Transverse colon (tissue), 4 donors: ENCODE results near the gene S100A10. TPM values are rescaled to one million over a fixed set of nuclear protein-coding genes. Genes with fewer than 3 reads are reported as not detected.

ENCODE experiments used
- DNase-seq: peaks from one replicate; pipeline ENCODE4 v3.0.0-alpha.2; 2019
- H3K27ac ChIP-seq, 4 donors: fragments of 200-600 bp; sonication (generic); 2 replicates each; pipeline ENCODE4 v1.5.1; 2016 to 2018; ENCODE audit warnings: inconsistent platforms in 4 of 4
- H3K27me3 ChIP-seq: fragments of 200-600 bp; sonication (generic); 2 replicates; pipeline ENCODE4 v1.5.1; 2017; ENCODE audit warnings: inconsistent platforms
- H3K36me3 ChIP-seq, 4 donors: fragments of 200-600 bp; sonication (generic); 2 replicates each; pipeline ENCODE4 v1.5.1; 2017 to 2019; ENCODE audit warnings: inconsistent platforms in 4 of 4
- H3K4me1 ChIP-seq, 4 donors: fragments of 200-600 bp; sonication (generic); 2 replicates each; pipeline ENCODE4 v1.5.1; 2017 to 2020; ENCODE audit warnings: inconsistent platforms in 4 of 4
- H3K4me3 ChIP-seq, 4 donors: fragments of 200-600 bp; sonication (generic); 1 replicate in 1 of 4; 2 replicates in 3 of 4; pipeline versions ENCODE4 v1.5.1 to v1.6.1; 2017 to 2019; ENCODE audit warnings: inconsistent platforms in 4 of 4
- H3K9me3 ChIP-seq, 2 donors: fragments of 200-600 bp; sonication (generic); 2 replicates each; pipeline ENCODE4 v1.5.1; 2017 to 2019; ENCODE audit warnings: inconsistent platforms in 2 of 2
- EP300 ChIP-seq: sonication (generic); formaldehyde crosslinking; IDR thresholded peaks from one replicate; pipeline ENCODE4 v1.6.1; 2017; ENCODE audit warnings: antibody characterized with exemption, low read depth
- POLR2A ChIP-seq: fragments of 450-650 bp; IDR thresholded peaks from one replicate; pipeline ENCODE4 v1.6.1; 2016; ENCODE audit warnings: antibody characterized with exemption, mild to moderate bottlenecking, moderate library complexity
- POLR2AphosphoS5 ChIP-seq, 3 donors: sonication (generic); formaldehyde crosslinking; IDR thresholded peaks; one replicate each; pipeline ENCODE4 v1.6.1; 2016; ENCODE audit warnings: antibody characterized with exemption in 3 of 3
- WGBS, 2 donors: methylation state at CpG; one replicate each; pipeline ENCODE4 v1.1.5; 2018; ENCODE audit warnings: low coverage in 1 of 2; 5-methylcytosine and 5-hydroxymethylcytosine counted together
- in situ Hi-C, 4 donors: fragments of 200-750 bp; cut with MboI; loops; one replicate each; pipeline versions ENCODE4 v1.15.0 to v1.15.1; 2017; ENCODE audit warnings: low sequenced_read_pairs in 3 of 4, low pct_ligation_motif_present in 1 of 4, low pct_unique_long_range_greater_than_20kb in 1 of 4
- intact Hi-C: fragments of 100-400 bp; cut with DNase I; formaldehyde crosslinking; loops from one replicate; pipeline ENCODE4 v1.15.1; 2023; ENCODE audit warnings: low total_unique reads
- total RNA-seq, 4 donors: library from RNA; depleted of rRNA; stranded (reverse); fragments of >200 nt; gene quantifications; one replicate each; pipeline ENCODE4 v1.1.0, GENCODE V29; 2016
- TF ChIP-seq, protein P1 (sequence below), 5 experiments: fragments of 200-600 bp in 3 of 5; fragments of 450-650 bp in 2 of 5; sonication (generic) in 3 of 5; IDR thresholded peaks; 1 replicate in 2 of 5; 2 replicates in 3 of 5; pipeline ENCODE4 v1.5.1; 2016 to 2017; ENCODE audit warnings: antibody characterized with exemption in 5 of 5, inconsistent platforms in 3 of 5, mild to moderate bottlenecking in 2 of 5, moderate library complexity in 1 of 5

S100A10 gene
- total RNA-seq, 4 donors from 2014 or later = 59.1 to 289 (median 251) TPM

DNA sequence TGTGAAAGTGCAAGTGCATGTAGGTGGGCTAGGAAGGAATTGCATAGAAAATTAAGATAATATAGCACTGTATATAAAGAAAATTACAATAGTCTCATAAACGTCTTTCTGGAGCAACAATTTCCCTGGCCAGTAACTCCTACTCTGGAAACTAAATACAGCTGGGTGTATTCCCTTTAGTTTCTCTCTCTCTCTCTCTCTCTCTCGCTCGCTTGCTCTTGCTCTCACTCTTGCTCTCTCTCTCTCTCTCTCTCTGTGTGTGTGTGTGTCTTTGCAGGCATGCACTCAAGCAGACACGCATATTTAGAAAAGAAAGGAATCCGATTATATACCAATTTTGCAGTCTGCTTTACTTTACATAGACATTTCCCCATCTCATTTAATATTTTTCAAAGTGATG, 14.7 kb downstream of the S100A10 start:
- DNase-seq = no peak
- intact Hi-C loops = no loop called here
- WGBS, 2 donors = 56 to 63% methylated on average over 4 to 5 of the region's 5 CpGs

DNA sequence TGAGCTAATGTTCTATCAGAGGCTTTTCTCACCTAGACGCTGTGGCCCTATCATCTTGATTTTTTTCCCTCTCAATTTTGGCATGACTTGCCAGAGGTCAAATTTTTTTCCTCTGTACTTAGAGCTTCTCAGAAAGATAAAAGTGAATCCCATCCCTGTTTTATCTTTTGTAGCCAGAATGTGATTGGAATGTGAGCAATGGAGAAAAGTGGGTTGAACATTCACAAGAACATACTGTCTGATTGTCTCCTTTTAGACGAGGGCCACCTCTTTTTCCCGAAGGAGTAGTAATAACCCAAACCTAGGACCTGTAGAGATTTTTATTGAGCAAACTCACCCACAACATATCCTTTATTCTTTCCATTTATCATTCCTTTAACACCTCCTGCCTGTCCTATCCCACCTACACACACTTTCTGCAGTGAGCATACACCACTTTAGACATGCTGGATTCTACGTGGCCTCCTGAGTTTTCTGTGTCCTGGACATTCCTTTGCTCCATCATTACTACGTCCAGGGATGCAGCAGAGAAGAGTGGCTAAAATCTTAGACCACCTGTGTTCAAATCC, 15.9 kb downstream of the S100A10 start:
- TF ChIP-seq POLR2AphosphoS5 (IDR thresholded peaks at IDR 0.05) = no peak
- no peak for TF ChIP-seq POLR2A
- TF ChIP-seq, protein P1, sequence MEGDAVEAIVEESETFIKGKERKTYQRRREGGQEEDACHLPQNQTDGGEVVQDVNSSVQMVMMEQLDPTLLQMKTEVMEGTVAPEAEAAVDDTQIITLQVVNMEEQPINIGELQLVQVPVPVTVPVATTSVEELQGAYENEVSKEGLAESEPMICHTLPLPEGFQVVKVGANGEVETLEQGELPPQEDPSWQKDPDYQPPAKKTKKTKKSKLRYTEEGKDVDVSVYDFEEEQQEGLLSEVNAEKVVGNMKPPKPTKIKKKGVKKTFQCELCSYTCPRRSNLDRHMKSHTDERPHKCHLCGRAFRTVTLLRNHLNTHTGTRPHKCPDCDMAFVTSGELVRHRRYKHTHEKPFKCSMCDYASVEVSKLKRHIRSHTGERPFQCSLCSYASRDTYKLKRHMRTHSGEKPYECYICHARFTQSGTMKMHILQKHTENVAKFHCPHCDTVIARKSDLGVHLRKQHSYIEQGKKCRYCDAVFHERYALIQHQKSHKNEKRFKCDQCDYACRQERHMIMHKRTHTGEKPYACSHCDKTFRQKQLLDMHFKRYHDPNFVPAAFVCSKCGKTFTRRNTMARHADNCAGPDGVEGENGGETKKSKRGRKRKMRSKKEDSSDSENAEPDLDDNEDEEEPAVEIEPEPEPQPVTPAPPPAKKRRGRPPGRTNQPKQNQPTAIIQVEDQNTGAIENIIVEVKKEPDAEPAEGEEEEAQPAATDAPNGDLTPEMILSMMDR (IDR thresholded peaks at IDR 0.05) = no peak
- no peak for TF ChIP-seq EP300
- intact Hi-C loops (no loop called here), in situ Hi-C loops (no loop called here)
- Histone ChIP-seq H3K9me3 (no peaks in the 10 kb centered on the region), H3K27ac (peak overlapping the region in 1 of 4 donors; percentile 71), H3K4me3 (no peak overlapping the region), H3K36me3 (peaks cover 0 to 4% (median under 1%) of the 10 kb centered on the region in 4 donors), H3K4me1 (peaks cover 12 to 67% (median 37%) of the 10 kb centered on the region in 4 donors), H3K27me3 (no peaks in the 10 kb centered on the region)
- no peak for DNase-seq
- 79 to 89% methylated on average over 5 of the region's 5 CpGs for WGBS, 2 donors

More for the DNA sequence above, 14.7 kb downstream of the S100A10 start:
- Histone ChIP-seq H3K36me3 (peaks cover 0 to 13% (median 4%) of the 10 kb centered on the region in 4 donors), H3K9me3 (no peaks in the 10 kb centered on the region), H3K27ac (no peak overlapping the region), H3K4me1 (peaks cover 3 to 68% (median 27%) of the 10 kb centered on the region in 4 donors), H3K27me3 (no peaks in the 10 kb centered on the region), H3K4me3 (no peak overlapping the region)
- TF ChIP-seq EP300 = no peak
- no peak for TF ChIP-seq POLR2AphosphoS5 (IDR thresholded peaks at IDR 0.05)
- TF ChIP-seq POLR2A = no peak
- TF ChIP-seq, protein P1 (IDR thresholded peaks at IDR 0.05) = no peak
- in situ Hi-C loops = no loop called here

DNA sequence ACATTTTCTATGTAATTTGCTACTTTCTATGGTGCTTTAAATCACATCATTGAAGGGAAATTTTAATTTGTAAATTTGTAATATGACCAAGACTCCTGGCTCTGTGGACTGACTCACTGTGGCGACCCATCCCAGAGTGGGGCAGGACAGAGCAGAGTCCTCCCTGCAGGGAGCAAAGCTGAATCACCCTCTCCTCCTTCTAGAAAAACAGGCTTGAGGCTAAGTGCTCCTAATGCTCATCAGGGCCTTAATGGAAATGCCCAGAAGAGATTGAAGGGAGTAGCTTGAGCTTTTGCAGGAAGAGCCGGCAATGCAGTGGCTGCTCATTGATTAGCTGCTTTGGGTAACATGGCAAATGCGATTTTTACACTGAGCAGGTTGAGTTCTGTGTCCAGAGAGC, 16.8 kb downstream of the S100A10 start:
- peak; percentile 49 for DNase-seq
- TF ChIP-seq EP300 = no peak
- TF ChIP-seq, protein P1 (IDR thresholded peaks at IDR 0.05) = no peak
- TF ChIP-seq POLR2A = no peak
- TF ChIP-seq POLR2AphosphoS5 (IDR thresholded peaks at IDR 0.05) = no peak
- intact Hi-C loops (no loop called here), in situ Hi-C loops (no loop called here)
- no peaks in the 10 kb centered on the region for H3K27me3 ChIP-seq
- H3K9me3 ChIP-seq = no peaks in the 10 kb centered on the region
- H3K36me3 ChIP-seq = no peaks in the 10 kb centered on the region
- H3K4me3 ChIP-seq = no peak overlapping the region
- H3K27ac ChIP-seq = peak overlapping the region; percentile 65 to 85 (median 77)
- peaks cover 15 to 74% (median 44%) of the 10 kb centered on the region in 4 donors for H3K4me1 ChIP-seq
- 68 to 86% methylated on average over 3 of the region's 3 CpGs for WGBS, 2 donors

DNA sequence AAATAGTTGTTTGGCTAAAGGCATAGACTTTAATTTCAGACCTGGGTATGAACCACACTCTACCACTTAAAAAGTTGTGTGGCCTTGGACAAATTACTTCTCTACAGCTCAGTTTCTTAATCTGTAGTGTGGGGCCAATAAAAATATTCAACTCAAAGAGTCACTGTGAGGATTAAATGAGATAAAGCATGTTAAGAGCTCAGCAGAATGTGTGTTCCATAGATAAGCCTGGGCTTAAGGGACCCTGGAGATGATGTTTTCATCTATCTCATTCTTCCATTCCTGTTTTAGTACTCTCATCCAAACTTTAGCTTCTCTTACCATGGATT, 17.7 kb downstream of the S100A10 start:
- Histone ChIP-seq H3K27ac (peak overlapping the region; percentile 65 to 85 (median 77)), H3K36me3 (no peaks in the 10 kb centered on the region), H3K27me3 (no peaks in the 10 kb centered on the region), H3K9me3 (no peaks in the 10 kb centered on the region), H3K4me1 (peaks cover 15 to 71% (median 42%) of the 10 kb centered on the region in 4 donors), H3K4me3 (no peak overlapping the region)
- in situ Hi-C loops = no loop called here
- intact Hi-C loops = no loop called here
- no peak for DNase-seq
- TF ChIP-seq POLR2AphosphoS5 (IDR thresholded peaks at IDR 0.05) (no peak), EP300 (no peak), POLR2A (no peak)
- TF ChIP-seq, protein P1 (IDR thresholded peaks at IDR 0.05) = no peak
